Breast epithelium (tissue), 4 donors: ENCODE results near the gene BTN1A1. TPM values are rescaled to one million over a fixed set of nuclear protein-coding genes. Genes with fewer than 3 reads are reported as not detected.
"Not testable (repeated sequence)": the region's sequence is repeated elsewhere in the genome, so short reads cannot be mapped to it uniquely, and the experiment has no call there.

Experiments used
- DNase-seq, 2 donors: peaks; one replicate each; pipeline ENCODE4 v3.0.0-alpha.2; 2019; ENCODE audit warnings: low spot score in 2 of 2
- H3K27ac ChIP-seq, 2 donors: fragments of 200-600 bp; sonication (generic) in 1 of 2; one replicate each; pipeline ENCODE4 v1.5.1; 2016 to 2019; ENCODE audit warnings: mild to moderate bottlenecking in 1 of 2
- H3K27me3 ChIP-seq, 2 donors: fragments of 200-600 bp; sonication (generic) in 1 of 2; one replicate each; pipeline versions ENCODE4 v1.5.1 to v1.6.0; 2017 to 2019; ENCODE audit warnings: control low read depth in 1 of 2, mild to moderate bottlenecking in 1 of 2
- H3K36me3 ChIP-seq: fragments of 200-600 bp; one replicate; pipeline ENCODE4 v1.5.1; 2019
- H3K4me1 ChIP-seq, 2 donors: fragments of 200-600 bp; sonication (generic); one replicate each; pipeline ENCODE4 v1.5.1; 2016 to 2019; ENCODE audit warnings: control low read depth in 1 of 2
- H3K4me3 ChIP-seq, 3 donors: fragments of 200-600 bp; sonication (generic); 1 replicate in 2 of 3; 2 replicates in 1 of 3; pipeline ENCODE4 v1.5.1; 2016 to 2019; ENCODE audit warnings: mild to moderate bottlenecking in 3 of 3, moderate library complexity in 2 of 3
- H3K9me3 ChIP-seq, 2 donors: fragments of 200-600 bp; sonication (generic) in 1 of 2; one replicate each; pipeline ENCODE4 v1.5.1; 2016 to 2019; ENCODE audit warnings: control low read depth in 1 of 2
- POLR2A ChIP-seq: fragments of 450-650 bp; IDR thresholded peaks from one replicate; pipeline ENCODE4 v1.6.1; 2016; ENCODE audit warnings: antibody characterized with exemption, mild to moderate bottlenecking, moderate library complexity
- POLR2AphosphoS5 ChIP-seq, 3 donors: sonication (generic); formaldehyde crosslinking; IDR thresholded peaks; one replicate each; pipeline ENCODE4 v1.6.1; 2017; ENCODE audit warnings: antibody characterized with exemption in 3 of 3
- intact Hi-C: fragments of 100-400 bp; cut with DNase I; formaldehyde crosslinking; loops from one replicate; pipeline ENCODE4 v1.15.1; 2023; ENCODE audit warnings: low total_unique reads
- total RNA-seq, 3 donors: library from RNA; depleted of rRNA; stranded (reverse); fragments of >200 nt; gene quantifications; one replicate each; pipeline ENCODE4 v1.1.0, GENCODE V29; 2016
- TF ChIP-seq, protein P1 (sequence below), 3 donors: fragments of 450-650 bp; IDR thresholded peaks; one replicate each; pipeline ENCODE4 v1.5.1; 2016 to 2017; ENCODE audit warnings: antibody characterized with exemption in 3 of 3, mild to moderate bottlenecking in 3 of 3, moderate library complexity in 3 of 3

The BTN1A1 gene
- total RNA-seq, 3 donors from 2014 or later: not detected

DNA sequence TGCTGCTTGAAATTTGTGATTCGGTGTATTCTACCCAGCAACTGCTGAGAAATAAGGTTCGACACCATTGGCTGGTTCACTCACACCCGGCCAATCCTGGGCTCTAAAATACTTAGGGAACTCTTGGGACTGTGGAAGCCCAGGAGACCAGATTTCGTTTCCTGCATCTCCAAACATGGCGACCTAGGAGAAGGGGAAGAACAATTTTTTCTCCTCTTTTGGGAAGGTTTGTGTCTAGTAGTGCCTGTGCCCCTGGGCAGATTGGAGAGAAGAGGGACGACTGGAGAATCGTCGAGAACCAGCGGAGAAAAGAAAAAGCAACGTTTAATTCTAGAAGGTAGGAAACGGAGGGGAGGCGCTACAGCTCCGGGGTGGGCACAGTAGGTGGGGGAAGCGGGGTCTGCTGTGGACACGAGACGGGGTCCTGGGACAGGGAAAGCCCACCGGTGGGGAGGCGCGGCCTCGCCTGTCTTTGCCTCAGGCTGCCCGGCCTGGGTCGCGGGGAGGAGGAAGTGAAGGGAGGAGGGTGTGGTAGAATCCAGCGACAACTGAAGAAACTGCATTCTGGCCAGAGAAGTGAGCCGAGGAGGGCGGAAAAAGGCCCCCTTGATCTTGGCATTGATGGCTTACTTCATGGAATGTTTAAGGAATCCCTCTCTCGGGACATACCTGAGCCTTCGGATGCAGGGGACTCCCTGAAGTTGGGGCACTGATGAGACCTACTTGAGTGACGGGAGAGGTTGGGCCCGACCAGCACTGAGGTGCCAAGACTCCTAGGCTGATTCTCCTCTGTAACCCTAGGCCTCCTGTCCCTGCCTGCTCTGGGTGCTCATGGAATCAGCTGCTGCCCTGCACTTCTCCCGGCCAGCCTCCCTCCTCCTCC is 42.1 kb upstream of the BTN1A1 start, which contains the start of gene BTN2A1:
TSS of gene BTN2A1 (plus strand) at position 150 of the 883 bp plus-strand sequence. CDS start at position 832, 682 bp downstream.
- Histone ChIP-seq H3K36me3 (no peaks in the 10 kb centered on the region), H3K27me3 (no peaks in the 10 kb centered on the region), H3K4me3 (peak within 1 kb of the TSS; percentile 84 to 94 (median 86)), H3K27ac (peak within 1 kb of the TSS; percentile 97 to 98), H3K9me3 (no peaks in the 10 kb centered on the region), H3K4me1 (peaks cover 6 to 18% of the 10 kb centered on the region in 2 donors)
- peak; percentile 64 to 83 for DNase-seq
- intact Hi-C loops: loop anchor here (10.0 kb wide), 1 partner anchor 113 kb away; no protein-coding TSS in a partner anchor
- TF ChIP-seq, protein P1, sequence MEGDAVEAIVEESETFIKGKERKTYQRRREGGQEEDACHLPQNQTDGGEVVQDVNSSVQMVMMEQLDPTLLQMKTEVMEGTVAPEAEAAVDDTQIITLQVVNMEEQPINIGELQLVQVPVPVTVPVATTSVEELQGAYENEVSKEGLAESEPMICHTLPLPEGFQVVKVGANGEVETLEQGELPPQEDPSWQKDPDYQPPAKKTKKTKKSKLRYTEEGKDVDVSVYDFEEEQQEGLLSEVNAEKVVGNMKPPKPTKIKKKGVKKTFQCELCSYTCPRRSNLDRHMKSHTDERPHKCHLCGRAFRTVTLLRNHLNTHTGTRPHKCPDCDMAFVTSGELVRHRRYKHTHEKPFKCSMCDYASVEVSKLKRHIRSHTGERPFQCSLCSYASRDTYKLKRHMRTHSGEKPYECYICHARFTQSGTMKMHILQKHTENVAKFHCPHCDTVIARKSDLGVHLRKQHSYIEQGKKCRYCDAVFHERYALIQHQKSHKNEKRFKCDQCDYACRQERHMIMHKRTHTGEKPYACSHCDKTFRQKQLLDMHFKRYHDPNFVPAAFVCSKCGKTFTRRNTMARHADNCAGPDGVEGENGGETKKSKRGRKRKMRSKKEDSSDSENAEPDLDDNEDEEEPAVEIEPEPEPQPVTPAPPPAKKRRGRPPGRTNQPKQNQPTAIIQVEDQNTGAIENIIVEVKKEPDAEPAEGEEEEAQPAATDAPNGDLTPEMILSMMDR (IDR thresholded peaks at IDR 0.05): no peak
- TF ChIP-seq POLR2A (peak; percentile 36), POLR2AphosphoS5 (IDR thresholded peaks at IDR 0.05) (peak in 2 of 3 donors; percentile 50 to 59)

- no peaks in the 10 kb centered on the region for H3K27me3 ChIP-seq
- peak overlapping the region; percentile 84 to 94 (median 86) for H3K4me3 ChIP-seq
- TF ChIP-seq, protein P1 (IDR thresholded peaks at IDR 0.05): no peak
- TF ChIP-seq POLR2A (no peak), POLR2AphosphoS5 (IDR thresholded peaks at IDR 0.05) (no peak)
- intact Hi-C loops: loop anchor here (10.0 kb wide), 1 partner anchor 114 kb away; no protein-coding TSS in a partner anchor
- H3K36me3 ChIP-seq: no peaks in the 10 kb centered on the region
- no peak overlapping the region for H3K27ac ChIP-seq
- no peak for DNase-seq
- no peaks in the 10 kb centered on the region for H3K9me3 ChIP-seq
- H3K4me1 ChIP-seq: peaks cover 6 to 18% of the 10 kb centered on the region in 2 donors
Observed at GRCh38 chr6:26459023-26459810, 40.9 kb upstream of the BTN1A1 start.

DNA sequence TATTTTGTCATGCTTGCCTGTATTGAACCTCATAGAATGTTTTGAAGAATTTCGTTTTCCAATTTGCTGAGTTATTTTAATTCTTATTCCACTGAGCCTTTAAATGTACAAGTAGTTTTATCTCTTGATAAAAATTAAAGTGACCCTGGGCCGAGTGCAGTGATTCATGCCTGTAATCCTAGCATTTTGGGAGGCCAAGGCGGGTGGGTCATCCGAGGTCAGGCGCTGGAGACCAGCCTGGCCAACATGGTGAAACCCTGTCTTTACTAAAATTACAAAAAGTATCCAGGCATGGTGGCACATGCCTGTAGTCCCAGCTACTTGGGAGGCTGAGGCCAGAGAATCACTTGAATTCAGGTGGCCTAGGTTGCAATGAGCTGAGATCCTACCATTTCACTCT is 38.8 kb upstream of the BTN1A1 start:
- H3K4me3 ChIP-seq, H3K9me3 ChIP-seq, DNase-seq, H3K27ac ChIP-seq, H3K36me3 ChIP-seq, intact Hi-C loops, H3K27me3 ChIP-seq: not testable (repeated sequence)
- H3K4me1 ChIP-seq: peaks cover 6 to 18% of the 10 kb centered on the region in 2 donors

- H3K27ac ChIP-seq: no peak overlapping the region
- peaks cover 6 to 18% of the 10 kb centered on the region in 2 donors for H3K4me1 ChIP-seq
- DNase-seq: no peak
- H3K36me3 ChIP-seq: peaks cover 4% of the 10 kb centered on the region
- H3K27me3 ChIP-seq: no peaks in the 10 kb centered on the region
- no peaks in the 10 kb centered on the region for H3K9me3 ChIP-seq
- no peak overlapping the region for H3K4me3 ChIP-seq
- intact Hi-C loops: no loop called here
- TF ChIP-seq POLR2AphosphoS5 (IDR thresholded peaks at IDR 0.05) (no peak), POLR2A (no peak)
- TF ChIP-seq, protein P1 (IDR thresholded peaks at IDR 0.05): no peak
Observed at GRCh38 chr6:26464014-26464413, 36.1 kb upstream of the BTN1A1 start.

- Histone ChIP-seq H3K27ac (no peak overlapping the region), H3K27me3 (no peaks in the 10 kb centered on the region), H3K4me3 (no peak overlapping the region), H3K9me3 (no peaks in the 10 kb centered on the region), H3K36me3 (peaks cover 4% of the 10 kb centered on the region), H3K4me1 (peaks cover 6 to 15% of the 10 kb centered on the region in 2 donors)
- intact Hi-C loops: no loop called here
- DNase-seq: no peak
- TF ChIP-seq POLR2A: no peak
- TF ChIP-seq POLR2AphosphoS5 (IDR thresholded peaks at IDR 0.05): no peak
- TF ChIP-seq, protein P1 (IDR thresholded peaks at IDR 0.05): no peak
Observed at GRCh38 chr6:26464416-26465131, 35.5 kb upstream of the BTN1A1 start.
